ENCODE data around the gene OR51G1. TPM values are rescaled to one million over a fixed set of nuclear protein-coding genes. Genes with fewer than 3 reads are reported as not detected.

Gene OR51G1
- total RNA-seq, 1 donor from 2014 or later, result not detected

DNA sequence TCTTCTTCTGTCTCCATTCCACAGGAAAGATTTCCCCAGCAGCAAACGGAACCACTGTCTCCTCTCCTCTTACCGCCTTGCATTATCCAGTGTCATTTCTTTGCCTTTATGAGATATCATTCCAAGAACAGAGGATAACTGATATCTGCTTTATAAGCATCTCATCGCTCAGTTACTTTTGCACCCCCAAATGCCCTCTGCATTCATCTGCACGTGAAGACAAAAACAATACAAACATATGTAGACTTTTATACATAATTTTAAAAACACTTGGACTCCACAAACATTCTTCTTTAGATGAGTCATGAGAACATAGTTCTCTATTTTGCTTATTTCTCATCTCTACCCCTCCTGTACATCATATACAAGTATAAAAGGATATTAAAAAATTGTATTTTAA, 43.0 kb downstream of the OR51G1 start:
- ATAC-seq (no peak), DNase-seq (ENCODE audit: low spot score) (no peak)

Other genes with a start within 250 kb of the OR51G1 start
- gene OR51E2, start 226.5 kb downstream of the OR51G1 start, total RNA-seq, result not detected
- not detected for gene MMP26, start 219.6 kb downstream of the OR51G1 start, total RNA-seq
- not detected for gene OR51F1, start 154.4 kb downstream of the OR51G1 start, total RNA-seq
- not detected for gene OR52R1, start 120.0 kb downstream of the OR51G1 start, total RNA-seq
- gene OR51F2, start 103.0 kb downstream of the OR51G1 start, total RNA-seq, result not detected
- not detected for gene OR51S1, start 75.1 kb downstream of the OR51G1 start, total RNA-seq
- gene OR51T1, start 42.4 kb downstream of the OR51G1 start, total RNA-seq, result not detected
- not detected for gene OR51A7, start 20.6 kb downstream of the OR51G1 start, total RNA-seq
- gene OR51G2, start 5.0 kb downstream of the OR51G1 start, total RNA-seq, result not detected
- gene OR51A4, start 23.3 kb upstream of the OR51G1 start, total RNA-seq, result not detected
- gene OR51A2, start 31.4 kb upstream of the OR51G1 start, total RNA-seq, result not detected
- gene OR51L1, start 70.5 kb upstream of the OR51G1 start, total RNA-seq, result not detected
- not detected for gene OR52J3, start 122.2 kb upstream of the OR51G1 start, total RNA-seq
- not detected for gene OR52E2, start 135.3 kb upstream of the OR51G1 start, total RNA-seq
- not detected for gene OR52E1, start 145.2 kb upstream of the OR51G1 start, total RNA-seq
- gene OR52A5, start 214.0 kb upstream of the OR51G1 start, total RNA-seq, result not detected
- not detected for gene OR52A1, start 230.4 kb upstream of the OR51G1 start, total RNA-seq

Data from left lobe of liver (tissue), 2 donors.